H1 (cell line): ENCODE data around the gene IQSEC3. TPM values are rescaled to one million over a fixed set of nuclear protein-coding genes. Genes with fewer than 3 reads are reported as not detected.

Source experiments
- CHD2 ChIP-seq: IDR thresholded peaks from 2 replicates; pipeline ENCODE4 v1.6.1; 2012; ENCODE audit warnings: low read length, improper control_type of control experiment
- EGR1 ChIP-seq: IDR thresholded peaks from 2 replicates; pipeline ENCODE4 v1.6.1; 2011; ENCODE audit warnings: low read depth, low read length, borderline replicate concordance
- EP300 ChIP-seq, 2 experiments: IDR thresholded peaks; 1 replicate in 1 of 2; 2 replicates in 1 of 2; pipeline ENCODE4 v1.6.1; 2011 to 2012; ENCODE audit warnings: low read depth in 2 of 2, low read length in 2 of 2, mild to moderate bottlenecking in 2 of 2, borderline replicate concordance in 1 of 2, inconsistent platforms in 1 of 2, moderate library complexity in 1 of 2
- KDM1A ChIP-seq: fragments of 200-600, 300-600 bp; sonication (generic); IDR thresholded peaks from 2 replicates; pipeline ENCODE4 v1.7.1; 2016; ENCODE audit warnings: mild to moderate bottlenecking, low read length, borderline replicate concordance
- POLR2AphosphoS5 ChIP-seq: IDR thresholded peaks from 2 replicates; pipeline ENCODE4 v1.6.1; 2011; ENCODE audit warnings: low read depth, low read length
- YY1 ChIP-seq: IDR thresholded peaks from 2 replicates; pipeline ENCODE4 v1.6.1; 2011; ENCODE audit warnings: low read depth, mild to moderate bottlenecking, low read length
- polyA plus RNA-seq, 7 experiments: library from polyadenylated mRNA; depleted of rRNA in 3 of 7; stranded (reverse) in 5 of 7; unstranded in 2 of 7; fragments of >200 nt in 5 of 7; fragments of 200-250 nt in 2 of 7; gene quantifications; 1 replicate in 5 of 7; 2 replicates in 1 of 7; 4 replicates in 1 of 7; pipeline versions ENCODE4 v1.2.1 to v1.2.3, GENCODE V29; 2011 to 2013; ENCODE audit warnings: missing spikeins in 2 of 7, mixed read lengths in 2 of 7
- total RNA-seq: library from RNA; stranded (reverse); fragmentation: NEBNext Ultra II Directional; extraction: Animal tissue kit (Norgen Biotek cat#: 25700); gene quantifications from 2 replicates; pipeline ENCODE4 v1.2.1, GENCODE V29; 2021

The IQSEC3 gene
- total and polyA plus RNA-seq, 2 of the 8 experiments (the other 6 are each of a cell fraction or from before 2014, with no cell fraction given), result 1.2 to 3.1 TPM

GRCh38 chr12:189622-189962, 123.0 kb downstream of the IQSEC3 start (continued):
- TF ChIP-seq KDM1A (no peak), YY1 (no peak), POLR2AphosphoS5 (no peak), EGR1 (no peak), EP300 (IDR thresholded peaks at IDR 0.05; ENCODE audit: borderline replicate concordance in 1 of 2, low read depth in 2 of 2, low read length in 2 of 2) (no peak), CHD2 (no peak)
